Hepatocyte (in vitro differentiated cells): Measurements from ENCODE around the gene CDHR1. TPM values are rescaled to one million over a fixed set of nuclear protein-coding genes. Genes with fewer than 3 reads are reported as not detected.

Experiments used
- DNase-seq: peaks from one replicate; pipeline ENCODE4 v3.0.0-alpha.2; 2016; ENCODE audit warnings: low spot score
- H2AFZ ChIP-seq: fragments of 200-600 bp; sonication (generic); 2 replicates; pipeline ENCODE4 v1.6.0; 2016; ENCODE audit warnings: antibody characterized with exemption, mild to moderate bottlenecking
- H3K27ac ChIP-seq: fragments of 200-600 bp; sonication (generic); 2 replicates; pipeline ENCODE4 v1.5.1; 2016; ENCODE audit warnings: mild to moderate bottlenecking
- H3K27me3 ChIP-seq: fragments of 200-600 bp; sonication (generic); 2 replicates; pipeline ENCODE4 v1.6.1; 2016
- H3K36me3 ChIP-seq: fragments of 200-600 bp; sonication (generic); replicated peaks from 2 replicates; pipeline ENCODE4 v1.5.1; 2016; ENCODE audit warnings: low read depth; ENCODE audit not compliant: insufficient read depth
- H3K4me1 ChIP-seq: fragments of 200-600 bp; sonication (generic); 2 replicates; pipeline ENCODE4 v1.5.1; 2016; ENCODE audit warnings: mild to moderate bottlenecking, moderate library complexity; ENCODE audit not compliant: insufficient read depth
- H3K4me2 ChIP-seq: fragments of 200-600 bp; sonication (generic); 2 replicates; pipeline ENCODE4 v1.6.0; 2016
- H3K4me3 ChIP-seq: fragments of 200-600 bp; sonication (generic); 2 replicates; pipeline ENCODE4 v1.5.1; 2016; ENCODE audit warnings: mild to moderate bottlenecking
- H3K79me2 ChIP-seq: fragments of 200-600 bp; sonication (generic); 2 replicates; pipeline ENCODE4 v1.6.0; 2017; ENCODE audit warnings: mild to moderate bottlenecking
- H3K9me2 ChIP-seq: fragments of 200-600 bp; sonication (generic); replicated peaks from 2 replicates; pipeline ENCODE4 v1.6.0; 2017; ENCODE audit warnings: mild to moderate bottlenecking; ENCODE audit not compliant: insufficient read depth
- H3K9me3 ChIP-seq: fragments of 200-600 bp; sonication (generic); 2 replicates; pipeline ENCODE4 v1.5.1; 2016; ENCODE audit warnings: low read depth, mild to moderate bottlenecking
- H4K20me1 ChIP-seq: fragments of 200-600 bp; sonication (generic); 2 replicates; pipeline ENCODE4 v1.6.0; 2016; ENCODE audit warnings: mild to moderate bottlenecking; ENCODE audit not compliant: insufficient read depth, poor library complexity, severe bottlenecking
- EZH2 ChIP-seq: fragments of 200-600 bp; sonication (generic); IDR thresholded peaks from 2 replicates; pipeline ENCODE4 v1.6.1; 2016; ENCODE audit warnings: antibody characterized with exemption, mild to moderate bottlenecking, borderline replicate concordance
- EZH2phosphoT487 ChIP-seq: fragments of 200-600 bp; sonication (generic); IDR thresholded peaks from one replicate; pipeline ENCODE4 v1.6.1; 2018; ENCODE audit warnings: antibody characterized with exemption, mild to moderate bottlenecking, low read depth, moderate library complexity; ENCODE audit not compliant: unreplicated experiment, severe bottlenecking
- WGBS: methylation state at CpG from one replicate; pipeline ENCODE4 v1.1.6; 2016; ENCODE audit warnings: low lambda C conversion rate; ENCODE audit errors: missing lambda C conversion rate; 5-methylcytosine and 5-hydroxymethylcytosine counted together
- polyA plus RNA-seq: library from polyadenylated mRNA; unstranded; fragments of >200 nt; fragmentation: Nextera tagmentation; extraction: Ambion mirVana; gene quantifications from 2 replicates; pipeline ENCODE4 v1.2.1, GENCODE V29; 2016
- total RNA-seq: library from RNA; depleted of rRNA; stranded (reverse); fragments of >200 nt; gene quantifications from 2 replicates; pipeline ENCODE4 v1.2.3, GENCODE V29; 2014
- TF ChIP-seq, protein P1 (sequence below): fragments of 200-600 bp; sonication (generic); IDR thresholded peaks from 2 replicates; pipeline ENCODE4 v1.5.1; 2016; ENCODE audit warnings: antibody characterized with exemption, mild to moderate bottlenecking; ENCODE audit not compliant: poor library complexity

The CDHR1 gene
- total and polyA plus RNA-seq, 2 experiments from 2014 or later = 0.03 TPM; not detected in 1

DNA sequence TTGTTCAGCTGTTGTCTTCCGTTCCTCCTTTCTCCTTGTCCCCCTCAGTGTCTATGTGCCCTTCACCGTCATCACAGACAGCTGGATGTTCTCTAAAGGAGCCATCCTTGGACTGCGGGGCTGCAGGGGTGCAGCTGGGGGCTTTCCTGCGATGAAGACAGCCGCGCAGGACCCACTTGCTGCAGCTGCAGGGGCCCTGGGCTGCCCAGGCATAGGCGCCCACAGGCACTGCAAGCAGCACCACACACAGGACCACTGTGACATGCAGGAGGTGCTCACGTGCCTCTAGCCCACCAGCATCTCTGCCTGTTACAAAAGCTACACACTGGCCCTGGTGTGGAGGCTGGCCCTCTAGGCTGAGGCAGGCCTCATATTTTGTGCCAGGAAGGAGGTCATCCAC is 27.6 kb downstream of the CDHR1 start:
- TF ChIP-seq EZH2 = no peak
- TF ChIP-seq EZH2phosphoT487 = no peak
- TF ChIP-seq, protein P1, sequence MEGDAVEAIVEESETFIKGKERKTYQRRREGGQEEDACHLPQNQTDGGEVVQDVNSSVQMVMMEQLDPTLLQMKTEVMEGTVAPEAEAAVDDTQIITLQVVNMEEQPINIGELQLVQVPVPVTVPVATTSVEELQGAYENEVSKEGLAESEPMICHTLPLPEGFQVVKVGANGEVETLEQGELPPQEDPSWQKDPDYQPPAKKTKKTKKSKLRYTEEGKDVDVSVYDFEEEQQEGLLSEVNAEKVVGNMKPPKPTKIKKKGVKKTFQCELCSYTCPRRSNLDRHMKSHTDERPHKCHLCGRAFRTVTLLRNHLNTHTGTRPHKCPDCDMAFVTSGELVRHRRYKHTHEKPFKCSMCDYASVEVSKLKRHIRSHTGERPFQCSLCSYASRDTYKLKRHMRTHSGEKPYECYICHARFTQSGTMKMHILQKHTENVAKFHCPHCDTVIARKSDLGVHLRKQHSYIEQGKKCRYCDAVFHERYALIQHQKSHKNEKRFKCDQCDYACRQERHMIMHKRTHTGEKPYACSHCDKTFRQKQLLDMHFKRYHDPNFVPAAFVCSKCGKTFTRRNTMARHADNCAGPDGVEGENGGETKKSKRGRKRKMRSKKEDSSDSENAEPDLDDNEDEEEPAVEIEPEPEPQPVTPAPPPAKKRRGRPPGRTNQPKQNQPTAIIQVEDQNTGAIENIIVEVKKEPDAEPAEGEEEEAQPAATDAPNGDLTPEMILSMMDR = no peak
- no peak overlapping the region for H3K4me2 ChIP-seq
- no peak for DNase-seq
- no peaks in the 10 kb centered on the region for H3K79me2 ChIP-seq
- no peaks in the 10 kb centered on the region for H4K20me1 ChIP-seq
- no peaks in the 10 kb centered on the region for H3K9me3 ChIP-seq
- no peak overlapping the region for H3K4me3 ChIP-seq
- H2AFZ ChIP-seq = no peak overlapping the region
- H3K27me3 ChIP-seq = peaks cover 9% of the 10 kb centered on the region
- WGBS = 89% methylated on average over 8 of the region's 8 CpGs
- no peaks in the 10 kb centered on the region for H3K4me1 ChIP-seq
- no peak overlapping the region for H3K27ac ChIP-seq
- no peaks in the 10 kb centered on the region for H3K9me2 ChIP-seq
- no peaks in the 10 kb centered on the region for H3K36me3 ChIP-seq

DNA sequence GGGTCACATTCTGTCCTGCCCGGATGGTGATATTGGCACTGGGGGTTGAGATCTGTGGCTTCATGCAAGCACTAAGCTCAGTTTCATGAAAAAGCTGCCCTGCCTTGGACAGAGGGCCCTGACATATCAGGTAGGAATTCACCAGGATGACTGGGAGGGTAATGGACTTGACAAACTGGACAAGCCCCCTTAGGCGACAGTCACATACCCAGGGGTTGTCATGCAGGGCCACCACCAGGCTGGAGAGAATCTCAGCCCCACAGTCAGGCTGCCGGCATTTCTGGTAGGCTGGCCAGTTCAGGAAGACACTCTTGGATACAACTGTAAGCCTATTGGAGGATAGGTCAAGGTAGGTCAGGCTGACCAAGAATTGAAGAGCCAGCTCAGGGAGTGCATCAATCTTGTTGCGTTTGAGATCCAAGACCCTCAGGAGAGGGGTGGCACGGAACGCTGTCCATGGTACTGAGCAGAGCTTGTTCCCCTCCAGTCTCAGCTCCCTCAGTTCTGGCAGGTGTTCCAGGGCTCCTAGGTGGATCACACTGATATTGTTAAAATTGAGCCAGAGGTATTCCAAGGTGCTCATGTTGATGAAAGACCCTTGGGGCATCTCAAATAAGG is 30.2 kb downstream of the CDHR1 start:
- DNase-seq = peak; percentile 46
- H3K4me2 ChIP-seq = no peak overlapping the region

DNA sequence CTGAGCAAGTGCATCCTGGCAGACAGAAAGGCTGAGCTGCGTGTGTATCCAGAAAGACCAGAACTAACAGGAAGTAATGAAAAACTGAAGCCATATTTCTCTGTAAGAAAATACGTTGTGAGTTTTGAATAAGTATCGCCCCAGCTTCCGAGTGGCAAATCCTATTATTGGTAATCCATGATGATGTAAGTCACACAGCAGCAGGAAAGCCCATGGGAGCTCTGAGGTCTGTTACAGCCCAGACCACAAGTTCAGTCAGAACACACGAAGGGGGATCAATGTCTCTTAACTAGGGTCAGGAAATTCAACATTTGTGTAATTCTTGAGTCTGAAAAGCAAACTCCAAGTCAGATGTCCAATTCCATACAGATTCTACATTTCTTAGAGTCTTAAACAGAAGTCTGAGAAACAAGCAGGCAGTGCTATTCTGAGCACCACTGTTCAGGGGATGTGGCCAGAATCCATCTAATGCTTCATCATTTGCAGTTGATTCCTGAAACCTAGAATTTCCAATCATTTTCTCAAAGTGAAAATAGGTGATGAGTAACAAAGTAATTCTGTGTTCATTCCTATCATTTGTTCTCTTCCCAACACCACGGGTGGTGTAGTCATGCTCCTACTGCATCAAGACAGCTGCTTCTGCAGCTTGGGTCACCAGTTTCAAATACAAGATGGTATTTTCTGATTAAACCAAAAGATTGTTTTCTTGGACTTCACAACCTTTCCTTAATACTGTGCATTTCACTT is 31.3 kb downstream of the CDHR1 start, which contains the start of gene LRIT2:
LRIT2 (minus strand) TSS at position 118 of the 747 bp plus-strand sequence; CDS start at position 94, 24 bp downstream.
- Histone ChIP-seq H3K4me3 (no peak within 1 kb of the TSS), H3K9me2 (no peaks in the 10 kb centered on the region), H4K20me1 (no peaks in the 10 kb centered on the region), H3K36me3 (no peaks in the 10 kb centered on the region), H3K79me2 (no peaks in the 10 kb centered on the region), H3K4me2 (no peak within 1 kb of the TSS), H3K9me3 (no peaks in the 10 kb centered on the region), H2AFZ (no peak within 1 kb of the TSS), H3K27me3 (peaks cover 8% of the 10 kb centered on the region), H3K4me1 (no peaks in the 10 kb centered on the region), H3K27ac (no peak within 1 kb of the TSS)
- TF ChIP-seq, protein P1 = no peak
- no peak for TF ChIP-seq EZH2phosphoT487
- TF ChIP-seq EZH2 = no peak
- no peak for DNase-seq
- WGBS = 62% methylated on average over 6 of the region's 6 CpGs

More for the DNA sequence above, 30.2 kb downstream of the CDHR1 start:
- H3K79me2 ChIP-seq = no peaks in the 10 kb centered on the region
- no peak overlapping the region for H3K4me3 ChIP-seq
- no peaks in the 10 kb centered on the region for H3K9me2 ChIP-seq
- H3K4me1 ChIP-seq = no peaks in the 10 kb centered on the region
- TF ChIP-seq EZH2phosphoT487 (no peak), EZH2 (no peak)
- TF ChIP-seq, protein P1 = no peak
- H3K9me3 ChIP-seq = no peaks in the 10 kb centered on the region
- H4K20me1 ChIP-seq = no peaks in the 10 kb centered on the region
- H2AFZ ChIP-seq = no peak overlapping the region
- no peaks in the 10 kb centered on the region for H3K36me3 ChIP-seq
- 51% methylated on average over 6 of the region's 6 CpGs for WGBS
- peaks cover 9% of the 10 kb centered on the region for H3K27me3 ChIP-seq
- no peak overlapping the region for H3K27ac ChIP-seq
